Peyer's patch (tissue), 4 donors: ENCODE results near the gene PLXNA4. TPM values are rescaled to one million over a fixed set of nuclear protein-coding genes. Genes with fewer than 3 reads are reported as not detected.
A peak's percentile ranks its signal among the peaks of the same experiment; 100 is the strongest.

Experiments
- DNase-seq, 3 donors: peaks; one replicate each; pipeline ENCODE4 v3.0.0-alpha.2; 2017 to 2019
- H3K27ac ChIP-seq, 4 donors: fragments of 200-600 bp; sonication (generic); one replicate each; pipeline ENCODE4 v1.5.1; 2016 to 2019
- H3K27me3 ChIP-seq, 2 donors: fragments of 200-600 bp; sonication (generic); one replicate each; pipeline ENCODE4 v1.5.1; 2019
- H3K36me3 ChIP-seq, 3 donors: fragments of 200-600 bp; sonication (generic); one replicate each; pipeline ENCODE4 v1.5.1; 2016 to 2019
- H3K4me1 ChIP-seq, 4 donors: fragments of 200-600 bp; sonication (generic); one replicate each; pipeline ENCODE4 v1.5.1; 2016 to 2019
- H3K4me3 ChIP-seq, 4 donors: fragments of 200-600 bp; sonication (generic); 1 replicate in 3 of 4; 2 replicates in 1 of 4; pipeline ENCODE4 v1.5.1; 2016 to 2019; ENCODE audit warnings: mild to moderate bottlenecking in 1 of 4
- H3K9me3 ChIP-seq, 4 donors: fragments of 200-600 bp; sonication (generic); one replicate each; pipeline ENCODE4 v1.5.1; 2016 to 2019; ENCODE audit warnings: mild to moderate bottlenecking in 1 of 4
- CTCF ChIP-seq, 6 experiments: fragments of 450-650 bp in 4 of 6; fragments of 200-600 bp in 2 of 6; sonication (generic) in 1 of 6; IDR thresholded peaks; one replicate each; pipeline ENCODE4 v1.5.1; 2017 to 2019; ENCODE audit warnings: antibody characterized with exemption in 6 of 6, mild to moderate bottlenecking in 3 of 6, moderate library complexity in 1 of 6
- POLR2A ChIP-seq, 2 donors: fragments of 450-650 bp; IDR thresholded peaks; one replicate each; pipeline ENCODE4 v1.5.1; 2017; ENCODE audit warnings: antibody characterized with exemption in 2 of 2, mild to moderate bottlenecking in 2 of 2, moderate library complexity in 2 of 2
- total RNA-seq, 4 donors: library from RNA; depleted of rRNA; stranded (reverse); fragments of >200 nt; gene quantifications; one replicate each; pipeline ENCODE4 v1.1.0, GENCODE V29; 2016

Gene PLXNA4
- total RNA-seq, 4 donors from 2014 or later = 1.4 to 3.8 (median 3.0) TPM

- Histone ChIP-seq H3K9me3 (no peaks in the 10 kb centered on the region), H3K27ac (no peak overlapping the region), H3K27me3 (no peaks in the 10 kb centered on the region), H3K4me1 (no peaks in the 10 kb centered on the region), H3K36me3 (no peaks in the 10 kb centered on the region), H3K4me3 (no peak overlapping the region)
- DNase-seq = no peak
- TF ChIP-seq POLR2A (IDR thresholded peaks at IDR 0.05) (no peak), CTCF (IDR thresholded peaks at IDR 0.05) (no peak)
These were observed 188.7 kb downstream of the PLXNA4 start for GRCh38 chr7:132387596-132387995.

- Histone ChIP-seq H3K9me3 (no peaks in the 10 kb centered on the region), H3K27ac (no peak overlapping the region), H3K4me1 (no peaks in the 10 kb centered on the region), H3K36me3 (no peaks in the 10 kb centered on the region), H3K4me3 (no peak overlapping the region), H3K27me3 (no peaks in the 10 kb centered on the region)
- no peak for DNase-seq
- TF ChIP-seq POLR2A (IDR thresholded peaks at IDR 0.05) (no peak), CTCF (IDR thresholded peaks at IDR 0.05) (no peak)
These were observed 190.0 kb downstream of the PLXNA4 start for GRCh38 chr7:132386201-132386681.

DNA sequence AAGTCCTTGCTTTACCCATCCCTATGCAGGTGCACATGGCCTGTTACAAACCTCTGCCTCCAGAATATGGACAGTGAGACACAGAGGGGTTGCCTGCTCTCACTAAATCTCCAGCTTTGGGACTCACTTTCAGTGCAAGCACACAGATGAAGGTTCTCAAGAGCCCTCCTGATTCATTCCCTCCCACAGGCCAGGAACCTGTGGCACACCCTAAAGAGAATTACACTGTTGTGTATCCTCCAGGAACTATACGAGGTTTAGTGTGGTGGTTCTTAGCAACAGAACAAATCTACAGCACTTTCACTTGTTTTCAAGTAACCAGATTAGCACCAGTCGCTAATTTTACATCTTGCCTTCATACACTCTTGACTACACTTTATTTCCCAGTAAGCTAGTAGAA is 192.3 kb downstream of the PLXNA4 start:
- Histone ChIP-seq H3K9me3 (no peaks in the 10 kb centered on the region), H3K36me3 (no peaks in the 10 kb centered on the region), H3K27ac (no peak overlapping the region), H3K4me3 (no peak overlapping the region), H3K4me1 (peaks cover 0 to 4% (median 0%) of the 10 kb centered on the region in 4 donors), H3K27me3 (no peaks in the 10 kb centered on the region)
- TF ChIP-seq POLR2A (IDR thresholded peaks at IDR 0.05) (no peak), CTCF (IDR thresholded peaks at IDR 0.05) (no peak)
- no peak for DNase-seq

GRCh38 chr7:132381742-132382472 is 194.4 kb downstream of the PLXNA4 start:
- Histone ChIP-seq H3K9me3 (no peaks in the 10 kb centered on the region), H3K27me3 (no peaks in the 10 kb centered on the region), H3K4me1 (peaks cover 0 to 16% (median 2%) of the 10 kb centered on the region in 4 donors), H3K27ac (no peak overlapping the region), H3K4me3 (no peak overlapping the region), H3K36me3 (no peaks in the 10 kb centered on the region)
- DNase-seq = no peak
- no peak for TF ChIP-seq POLR2A (IDR thresholded peaks at IDR 0.05)
- TF ChIP-seq CTCF (IDR thresholded peaks at IDR 0.05) = no peak

- DNase-seq = peak in 1 of 3 donors; percentile 52
- Histone ChIP-seq H3K9me3 (no peaks in the 10 kb centered on the region), H3K36me3 (no peaks in the 10 kb centered on the region), H3K27me3 (no peaks in the 10 kb centered on the region), H3K27ac (no peak overlapping the region), H3K4me1 (peaks cover 0 to 32% (median 4%) of the 10 kb centered on the region in 4 donors), H3K4me3 (no peak overlapping the region)
- TF ChIP-seq POLR2A (IDR thresholded peaks at IDR 0.05) (no peak), CTCF (IDR thresholded peaks at IDR 0.05) (peak in 2 of 6 experiments; percentile 24 to 36)
These were observed 196.2 kb downstream of the PLXNA4 start for GRCh38 chr7:132380059-132380458.
